GM19467 (cell line): ENCODE measurements around the gene FGG.

Experiments
- ATAC-seq: cut with Tn5 transposase; IDR thresholded peaks from one replicate; pipeline ENCODE4 v1.9.1; 2021; ENCODE audit warnings: mild to moderate bottlenecking, moderate library complexity; ENCODE audit not compliant: unreplicated experiment

Gene FGG

GRCh38 chr4:154612472-154613414, at the start of gene FGG:
Gene FGG, minus strand, starts transcription at chr4:154612656. Its CDS starts 47 bp downstream, at chr4:154612609.
- ATAC-seq = no peak

GRCh38 chr4:154660052-154660451, 47.6 kb upstream of the FGG start:
- no peak for ATAC-seq

- ATAC-seq = no peak
Measured at GRCh38 chr4:154658680-154659405, 46.4 kb upstream of the FGG start.

GRCh38 chr4:154643493-154643892, 31.0 kb upstream of the FGG start:
- ATAC-seq = no peak

- no peak for ATAC-seq
Measured at GRCh38 chr4:154642373-154643009, 30.0 kb upstream of the FGG start.

- ATAC-seq = no peak
Measured at GRCh38 chr4:154640999-154641398, 28.5 kb upstream of the FGG start.

GRCh38 chr4:154634058-154634457, 21.6 kb upstream of the FGG start:
- no peak for ATAC-seq

GRCh38 chr4:154631828-154632227, 19.4 kb upstream of the FGG start:
- no peak for ATAC-seq

- ATAC-seq = no peak
Measured at GRCh38 chr4:154630324-154630723, 17.9 kb upstream of the FGG start.

GRCh38 chr4:154626793-154627484, 14.5 kb upstream of the FGG start:
- peak; percentile 97 for ATAC-seq

GRCh38 chr4:154625971-154626370, 13.5 kb upstream of the FGG start:
- no peak for ATAC-seq

- no peak for ATAC-seq
Measured at GRCh38 chr4:154623995-154624394, 11.5 kb upstream of the FGG start.

GRCh38 chr4:154623436-154623835, 11.0 kb upstream of the FGG start:
- ATAC-seq = no peak

GRCh38 chr4:154622598-154622997, 10.1 kb upstream of the FGG start:
- ATAC-seq = peak; percentile 47

- ATAC-seq = no peak
Measured at GRCh38 chr4:154620111-154620510, 7.7 kb upstream of the FGG start.

GRCh38 chr4:154618708-154619315, 6.4 kb upstream of the FGG start:
- ATAC-seq = peak; percentile 56

- ATAC-seq = no peak
Measured at GRCh38 chr4:154617820-154618317, 5.4 kb upstream of the FGG start.

GRCh38 chr4:154616731-154617130, 4.3 kb upstream of the FGG start:
- ATAC-seq = peak; percentile 97

- ATAC-seq = no peak
Measured at GRCh38 chr4:154616287-154616686, 3.8 kb upstream of the FGG start.

- ATAC-seq = no peak
Measured at GRCh38 chr4:154615211-154615610, 2.8 kb upstream of the FGG start.
